Suprapubic skin (tissue), 4 donors: ENCODE results near the gene PLD3. TPM values are rescaled to one million over a fixed set of nuclear protein-coding genes. Genes with fewer than 3 reads are reported as not detected.

Experiments used
- DNase-seq, 2 donors: peaks; one replicate each; pipeline ENCODE4 v3.0.0-alpha.2; 2019; ENCODE audit warnings: low spot score in 2 of 2
- H3K27ac ChIP-seq: fragments of 200-600 bp; sonication (generic); one replicate; pipeline ENCODE4 v1.5.1; 2019
- H3K27me3 ChIP-seq: fragments of 200-600 bp; sonication (generic); one replicate; pipeline ENCODE4 v1.5.1; 2019
- H3K36me3 ChIP-seq: fragments of 200-600 bp; sonication (generic); one replicate; pipeline ENCODE4 v1.5.1; 2019
- H3K4me1 ChIP-seq: fragments of 200-600 bp; sonication (generic); one replicate; pipeline ENCODE4 v1.5.1; 2019
- H3K4me3 ChIP-seq: fragments of 200-600 bp; sonication (generic); one replicate; pipeline ENCODE4 v1.5.1; 2019; ENCODE audit warnings: mild to moderate bottlenecking
- H3K9me3 ChIP-seq: fragments of 200-600 bp; sonication (generic); one replicate; pipeline ENCODE4 v1.5.1; 2019
- CTCF ChIP-seq, 2 donors: fragments of 200-600 bp in 1 of 2; fragments of 450-650 bp in 1 of 2; sonication (generic) in 1 of 2; IDR thresholded peaks; one replicate each; pipeline ENCODE4 v1.5.1; 2016 to 2019; ENCODE audit warnings: antibody characterized with exemption in 2 of 2, mild to moderate bottlenecking in 1 of 2, moderate library complexity in 1 of 2
- EP300 ChIP-seq: sonication (generic); formaldehyde crosslinking; IDR thresholded peaks from one replicate; pipeline ENCODE4 v1.6.1; 2017; ENCODE audit warnings: antibody characterized with exemption
- POLR2A ChIP-seq, 2 donors: fragments of 450-650 bp; IDR thresholded peaks; one replicate each; pipeline ENCODE4 v1.6.1; 2017; ENCODE audit warnings: antibody characterized with exemption in 2 of 2, mild to moderate bottlenecking in 2 of 2, moderate library complexity in 2 of 2
- POLR2AphosphoS5 ChIP-seq, 3 donors: sonication (generic); formaldehyde crosslinking; IDR thresholded peaks; one replicate each; pipeline ENCODE4 v1.6.1; 2017; ENCODE audit warnings: antibody characterized with exemption in 3 of 3
- WGBS: methylation state at CpG from one replicate; pipeline ENCODE4 v1.1.5; 2018; 5-methylcytosine and 5-hydroxymethylcytosine counted together
- total RNA-seq, 4 donors: library from RNA; depleted of rRNA; stranded (reverse); fragments of >200 nt; gene quantifications; one replicate each; pipeline ENCODE4 v1.1.0, GENCODE V29; 2016

The PLD3 gene
- total RNA-seq, 4 donors from 2014 or later, result 173 to 231 (median 202) TPM

- Histone ChIP-seq H3K4me3 (no peak overlapping the region), H3K36me3 (no peaks in the 10 kb centered on the region), H3K9me3 (no peaks in the 10 kb centered on the region), H3K27ac (no peak overlapping the region), H3K4me1 (peaks cover 36% of the 10 kb centered on the region), H3K27me3 (no peaks in the 10 kb centered on the region)
- DNase-seq, result no peak
- 58% methylated on average over 12 of the region's 21 CpGs for WGBS
- TF ChIP-seq POLR2A (IDR thresholded peaks at IDR 0.05), result no peak
- TF ChIP-seq EP300, result no peak
- no peak for TF ChIP-seq CTCF (IDR thresholded peaks at IDR 0.05)
- TF ChIP-seq POLR2AphosphoS5 (IDR thresholded peaks at IDR 0.05), result no peak
Observed at GRCh38 chr19:40414542-40415535, 66.3 kb downstream of the PLD3 start.

- Histone ChIP-seq H3K4me1 (peaks cover 35% of the 10 kb centered on the region), H3K27me3 (no peaks in the 10 kb centered on the region), H3K36me3 (no peaks in the 10 kb centered on the region), H3K9me3 (no peaks in the 10 kb centered on the region), H3K27ac (no peak overlapping the region), H3K4me3 (no peak overlapping the region)
- DNase-seq, result no peak
- TF ChIP-seq CTCF (IDR thresholded peaks at IDR 0.05), result no peak
- TF ChIP-seq POLR2A (IDR thresholded peaks at IDR 0.05), result no peak
- no peak for TF ChIP-seq EP300
- TF ChIP-seq POLR2AphosphoS5 (IDR thresholded peaks at IDR 0.05), result no peak
- WGBS, result 100% methylated on average over 2 of the region's 2 CpGs
Observed at GRCh38 chr19:40415768-40416167, 67.3 kb downstream of the PLD3 start.

GRCh38 chr19:40416918-40417642 lies 68.6 kb downstream of the PLD3 start:
- Histone ChIP-seq H3K4me3 (peak overlapping the region; percentile 2), H3K4me1 (peaks cover 33% of the 10 kb centered on the region), H3K27me3 (no peaks in the 10 kb centered on the region), H3K27ac (peak overlapping the region; percentile 57), H3K36me3 (no peaks in the 10 kb centered on the region), H3K9me3 (no peaks in the 10 kb centered on the region)
- TF ChIP-seq POLR2A (IDR thresholded peaks at IDR 0.05) (no peak), CTCF (IDR thresholded peaks at IDR 0.05) (no peak), EP300 (no peak), POLR2AphosphoS5 (IDR thresholded peaks at IDR 0.05) (no peak)
- DNase-seq, result no peak
- WGBS, result 55% methylated on average over 14 of the region's 16 CpGs

GRCh38 chr19:40417643-40417981 lies 69.1 kb downstream of the PLD3 start:
- DNase-seq, result no peak
- TF ChIP-seq EP300 (no peak), CTCF (IDR thresholded peaks at IDR 0.05) (no peak), POLR2A (IDR thresholded peaks at IDR 0.05) (no peak), POLR2AphosphoS5 (IDR thresholded peaks at IDR 0.05) (no peak)
- Histone ChIP-seq H3K27me3 (no peaks in the 10 kb centered on the region), H3K4me1 (peaks cover 35% of the 10 kb centered on the region), H3K4me3 (peak overlapping the region; percentile 2), H3K27ac (peak overlapping the region; percentile 57), H3K36me3 (peaks cover 4% of the 10 kb centered on the region), H3K9me3 (no peaks in the 10 kb centered on the region)
- WGBS, result 85% methylated on average over 4 of the region's 4 CpGs

GRCh38 chr19:40418040-40418439 lies 69.5 kb downstream of the PLD3 start:
- no peaks in the 10 kb centered on the region for H3K9me3 ChIP-seq
- peak overlapping the region; percentile 57 for H3K27ac ChIP-seq
- peaks cover 8% of the 10 kb centered on the region for H3K36me3 ChIP-seq
- WGBS, result 94% methylated on average over 3 of the region's 3 CpGs
- peaks cover 37% of the 10 kb centered on the region for H3K4me1 ChIP-seq
- H3K27me3 ChIP-seq, result no peaks in the 10 kb centered on the region
- no peak for DNase-seq
- no peak for TF ChIP-seq POLR2AphosphoS5 (IDR thresholded peaks at IDR 0.05)
- TF ChIP-seq EP300, result no peak
- TF ChIP-seq CTCF (IDR thresholded peaks at IDR 0.05), result no peak
- no peak for TF ChIP-seq POLR2A (IDR thresholded peaks at IDR 0.05)
- H3K4me3 ChIP-seq, result no peak overlapping the region
